Measurements from ENCODE around the gene NIBAN1.

Gene NIBAN1

GRCh38 chr1:184945678-184946412 is 28.5 kb downstream of the NIBAN1 start:
- peak; percentile 74 to 76 for DNase-seq (ENCODE audit: low read depth in 2 of 2)
- no peak for TF ChIP-seq CTCF (IDR thresholded peaks at IDR 0.05; ENCODE audit: low read depth, low read length)
- no peak overlapping the region for H3K4me3 ChIP-seq (replicated peaks in 1 of 2; ENCODE audit: low read depth in 2 of 2, low read length in 2 of 2)

- DNase-seq (ENCODE audit: low read depth in 2 of 2): peak in 1 of 2 donors; percentile 61
- no peak for TF ChIP-seq CTCF (IDR thresholded peaks at IDR 0.05; ENCODE audit: low read depth, low read length)
- H3K4me3 ChIP-seq (replicated peaks in 1 of 2; ENCODE audit: low read depth in 2 of 2, low read length in 2 of 2): no peak overlapping the region
Observed at GRCh38 chr1:184945029-184945428, 29.3 kb downstream of the NIBAN1 start.

- no peak for TF ChIP-seq CTCF (IDR thresholded peaks at IDR 0.05; ENCODE audit: low read depth, low read length)
- no peak for DNase-seq (ENCODE audit: low read depth in 2 of 2)
- no peak overlapping the region for H3K4me3 ChIP-seq (replicated peaks in 1 of 2; ENCODE audit: low read depth in 2 of 2, low read length in 2 of 2)
Observed at GRCh38 chr1:184943998-184944397, 30.3 kb downstream of the NIBAN1 start.

- H3K4me3 ChIP-seq (replicated peaks in 1 of 2; ENCODE audit: low read depth in 2 of 2, low read length in 2 of 2): no peak overlapping the region
- TF ChIP-seq CTCF (IDR thresholded peaks at IDR 0.05; ENCODE audit: low read depth, low read length): no peak
- no peak for DNase-seq (ENCODE audit: low read depth in 2 of 2)
Observed at GRCh38 chr1:184941735-184942134, 32.6 kb downstream of the NIBAN1 start.

GRCh38 chr1:184941410-184941733 is 32.9 kb downstream of the NIBAN1 start:
- TF ChIP-seq CTCF (IDR thresholded peaks at IDR 0.05; ENCODE audit: low read depth, low read length): no peak
- DNase-seq (ENCODE audit: low read depth in 2 of 2): no peak
- H3K4me3 ChIP-seq (replicated peaks in 1 of 2; ENCODE audit: low read depth in 2 of 2, low read length in 2 of 2): no peak overlapping the region

- DNase-seq (ENCODE audit: low read depth in 2 of 2): no peak
- H3K4me3 ChIP-seq (replicated peaks in 1 of 2; ENCODE audit: low read depth in 2 of 2, low read length in 2 of 2): no peak overlapping the region
- no peak for TF ChIP-seq CTCF (IDR thresholded peaks at IDR 0.05; ENCODE audit: low read depth, low read length)
Observed at GRCh38 chr1:184940694-184941409, 33.5 kb downstream of the NIBAN1 start.
